Posterior vena cava (tissue), 2 donors: Measurements from ENCODE around the gene ACBD4. TPM values are rescaled to one million over a fixed set of nuclear protein-coding genes. Genes with fewer than 3 reads are reported as not detected.

ENCODE experiments used
- DNase-seq: peaks from one replicate; pipeline ENCODE4 v3.0.0-alpha.2; 2020; ENCODE audit warnings: low spot score
- intact Hi-C, 2 donors: fragments of 100-400 bp; cut with DNase I; formaldehyde crosslinking; loops; one replicate each; pipeline versions ENCODE4 v1.14.1 to v1.14.2; 2022 to 2023
- total RNA-seq, 2 donors: library from RNA; stranded (reverse); fragmentation: NEBNext Ultra II Directional; extraction: Animal tissue kit (Norgen Biotek cat#: 25700); gene quantifications; one replicate each; pipeline ENCODE4 v1.2.1, GENCODE V29; 2021
- donor health status: DM: yes; HTN: yes; CAD: no.
- donor health status: DM: yes; HTN: yes; CAD: no.

The ACBD4 gene
- total RNA-seq, 2 donors from 2014 or later, result 10.8 to 12.9 TPM

GRCh38 chr17:45102856-45103255, 32.6 kb upstream of the ACBD4 start:
- intact Hi-C loops, result loop anchor here in 1 of 2 donors (10.0 kb wide), 1 partner anchor 188 kb away; the partner anchor contains the start of gene GFAP
- DNase-seq, result no peak

GRCh38 chr17:45103269-45103795, 32.2 kb upstream of the ACBD4 start:
- intact Hi-C loops, result loop anchor here in 1 of 2 donors (10.0 kb wide), 1 partner anchor 189 kb away; the partner anchor contains the start of gene GFAP

GRCh38 chr17:45104029-45104428, 31.5 kb upstream of the ACBD4 start:
- no peak for DNase-seq
- intact Hi-C loops, result loop anchor here in 1 of 2 donors (10.0 kb wide), 1 partner anchor 189 kb away; the partner anchor contains the start of gene GFAP

More at GRCh38 chr17:45103269-45103795, 32.2 kb upstream of the ACBD4 start:
- DNase-seq, result no peak

- intact Hi-C loops, result loop anchor here in 1 of 2 donors (10.0 kb wide), 1 partner anchor 190 kb away; the partner anchor contains the start of gene GFAP
- no peak for DNase-seq
These were observed 31.0 kb upstream of the ACBD4 start for GRCh38 chr17:45104497-45104896.

GRCh38 chr17:45104907-45105624, 30.4 kb upstream of the ACBD4 start:
- no peak for DNase-seq
- intact Hi-C loops, result loop anchor here in 1 of 2 donors (10.0 kb wide), 1 partner anchor 190 kb away; the partner anchor contains the start of gene GFAP

GRCh38 chr17:45106096-45106495, 29.4 kb upstream of the ACBD4 start:
- DNase-seq, result no peak
- intact Hi-C loops, result loop anchor here in 1 of 2 donors (10.0 kb wide), 1 partner anchor 191 kb away; the partner anchor contains the start of gene GFAP

GRCh38 chr17:45106582-45106981, 28.9 kb upstream of the ACBD4 start:
- no peak for DNase-seq
- intact Hi-C loops, result loop anchor here in 1 of 2 donors (10.0 kb wide), 1 partner anchor 192 kb away; the partner anchor contains the start of gene GFAP

- intact Hi-C loops, result loop anchor here in 1 of 2 donors (10.0 kb wide), 1 partner anchor 193 kb away; the partner anchor contains the start of gene GFAP
These were observed 28.0 kb upstream of the ACBD4 start for GRCh38 chr17:45107293-45108010.

GRCh38 chr17:45108051-45108450, 27.4 kb upstream of the ACBD4 start:
- no peak for DNase-seq
- intact Hi-C loops, result loop anchor here in 1 of 2 donors (10.0 kb wide), 1 partner anchor 193 kb away; the partner anchor contains the start of gene GFAP

More at GRCh38 chr17:45107293-45108010, 28.0 kb upstream of the ACBD4 start:
- no peak for DNase-seq

GRCh38 chr17:45108595-45109521, 26.6 kb upstream of the ACBD4 start:
- intact Hi-C loops, result loop anchor here in 1 of 2 donors (10.0 kb wide), 1 partner anchor 194 kb away; the partner anchor contains the start of gene GFAP
- DNase-seq, result no peak

GRCh38 chr17:45110676-45111611, 24.5 kb upstream of the ACBD4 start:
- no peak for DNase-seq
- intact Hi-C loops, result no loop called here

GRCh38 chr17:45111850-45112249, 23.6 kb upstream of the ACBD4 start:
- intact Hi-C loops, result no loop called here

GRCh38 chr17:45112559-45113423, 22.7 kb upstream of the ACBD4 start:
- intact Hi-C loops, result no loop called here

More at GRCh38 chr17:45111850-45112249, 23.6 kb upstream of the ACBD4 start:
- DNase-seq, result no peak

GRCh38 chr17:45113424-45113754, 22.1 kb upstream of the ACBD4 start:
- intact Hi-C loops, result no loop called here
- no peak for DNase-seq

More at GRCh38 chr17:45112559-45113423, 22.7 kb upstream of the ACBD4 start:
- no peak for DNase-seq

GRCh38 chr17:45114117-45114932, 21.2 kb upstream of the ACBD4 start:
- no peak for DNase-seq
- intact Hi-C loops, result no loop called here
